ENCODE results near the gene TPSG1. TPM values are rescaled to one million over a fixed set of nuclear protein-coding genes. Genes with fewer than 3 reads are reported as not detected.
"Not testable (repeated sequence)": the region's sequence is repeated elsewhere in the genome, so short reads cannot be mapped to it uniquely, and the experiment has no call there.

TPSG1 gene
- total RNA-seq, 1 experiment from 2014 or later, result not detected

DNA sequence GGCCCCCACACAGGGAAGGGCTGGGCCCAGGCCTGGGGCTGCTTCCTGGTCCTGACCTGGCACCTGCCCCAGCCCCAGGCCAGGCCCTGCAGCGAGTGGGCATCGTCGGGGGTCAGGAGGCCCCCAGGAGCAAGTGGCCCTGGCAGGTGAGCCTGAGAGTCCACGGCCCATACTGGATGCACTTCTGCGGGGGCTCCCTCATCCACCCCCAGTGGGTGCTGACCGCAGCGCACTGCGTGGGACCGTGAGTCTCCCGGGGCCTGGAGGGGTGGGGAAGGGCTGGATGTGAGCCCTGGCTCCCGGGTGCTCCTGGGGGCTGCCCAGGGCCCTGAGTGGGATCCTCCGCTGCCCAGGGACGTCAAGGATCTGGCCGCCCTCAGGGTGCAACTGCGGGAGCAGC, 16.0 kb upstream of the TPSG1 start:
- ATAC-seq; H3K4me1 ChIP-seq (ENCODE audit: control insufficient read depth in 1 of 2, insufficient read depth in 2 of 2, low read length in 2 of 2); H3K9me2 ChIP-seq (ENCODE audit: insufficient read depth); CTCF ChIA-PET; H4K20me1 ChIP-seq (ENCODE audit: insufficient read depth); RAD21 ChIA-PET (ENCODE audit: low non-redundant PET in 1 of 2, low total read pairs in 2 of 2, uncharacterized antibody in 2 of 2, unreplicated experiment in 2 of 2); H3K9ac ChIP-seq (ENCODE audit: low read length); H3K4me2 ChIP-seq (ENCODE audit: low read length); BruUV-seq (replicated peaks); H2AFZ ChIP-seq (ENCODE audit: low read depth, low read length, poor library complexity, severe bottlenecking); H3K36me3 ChIP-seq (ENCODE audit: control insufficient read depth in 1 of 2, insufficient read depth in 2 of 2, low read length in 2 of 2); DNase-seq (ENCODE audit: low read depth, low spot score); POLR2A ChIA-PET; H3K27ac ChIP-seq (ENCODE audit: low read depth, low read length); intact Hi-C loops (cut with micrococcal nuclease); H3K9me3 ChIP-seq (ENCODE audit: control insufficient read depth in 1 of 2, insufficient read depth in 1 of 2, low read depth in 1 of 2, low read length in 2 of 2); H3K4me3 ChIP-seq (replicated peaks in 1 of 2; ENCODE audit: low read depth in 1 of 2, low read length in 2 of 2); H3K79me2 ChIP-seq (ENCODE audit: insufficient read depth, low read length); H3K27me3 ChIP-seq (ENCODE audit: insufficient read depth, low read length): not testable (repeated sequence)

DNA sequence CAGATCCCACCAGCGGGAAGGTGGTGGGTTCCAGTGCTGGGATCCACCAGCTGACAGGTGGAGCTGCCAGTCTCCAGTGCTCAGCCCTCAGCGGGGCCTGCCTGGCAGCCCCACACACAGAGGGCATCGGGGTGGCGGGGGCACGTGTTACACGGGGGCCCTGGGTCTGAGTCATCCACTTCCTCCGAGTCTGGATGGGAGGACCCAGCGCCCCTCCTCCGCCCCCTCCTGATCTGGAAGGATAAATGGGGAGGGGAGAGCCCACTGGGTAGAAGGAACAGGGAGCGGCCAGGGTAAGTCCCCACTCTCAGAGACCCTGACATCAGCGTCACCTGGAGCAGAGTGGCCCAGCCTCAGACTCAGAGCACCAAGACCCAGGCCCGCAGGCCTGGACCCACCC, 15.4 kb upstream of the TPSG1 start, which contains the start of gene TPSAB1:
Gene TPSAB1, plus strand, starts transcription at position 270 of the 400 bp plus-strand sequence. CDS start 234 bp downstream, outside the sequence.
- POLR2A ChIA-PET; H3K9me2 ChIP-seq (ENCODE audit: insufficient read depth); RAD21 ChIA-PET (ENCODE audit: low non-redundant PET in 1 of 2, low total read pairs in 2 of 2, uncharacterized antibody in 2 of 2, unreplicated experiment in 2 of 2); H3K36me3 ChIP-seq (ENCODE audit: control insufficient read depth in 1 of 2, insufficient read depth in 2 of 2, low read length in 2 of 2); intact Hi-C loops (cut with micrococcal nuclease); H3K4me3 ChIP-seq (replicated peaks in 1 of 2; ENCODE audit: low read depth in 1 of 2, low read length in 2 of 2); H3K27me3 ChIP-seq (ENCODE audit: insufficient read depth, low read length); H3K9me3 ChIP-seq (ENCODE audit: control insufficient read depth in 1 of 2, insufficient read depth in 1 of 2, low read depth in 1 of 2, low read length in 2 of 2); ATAC-seq; DNase-seq (ENCODE audit: low read depth, low spot score); H3K79me2 ChIP-seq (ENCODE audit: insufficient read depth, low read length); H4K20me1 ChIP-seq (ENCODE audit: insufficient read depth); H3K4me2 ChIP-seq (ENCODE audit: low read length); H3K9ac ChIP-seq (ENCODE audit: low read length); H2AFZ ChIP-seq (ENCODE audit: low read depth, low read length, poor library complexity, severe bottlenecking); CTCF ChIA-PET; H3K4me1 ChIP-seq (ENCODE audit: control insufficient read depth in 1 of 2, insufficient read depth in 2 of 2, low read length in 2 of 2); BruUV-seq (replicated peaks); H3K27ac ChIP-seq (ENCODE audit: low read depth, low read length): not testable (repeated sequence)

GRCh38 chr16:1239575-1239974, 14.5 kb upstream of the TPSG1 start:
- H3K79me2 ChIP-seq (ENCODE audit: insufficient read depth, low read length); H3K9me3 ChIP-seq (ENCODE audit: control insufficient read depth in 1 of 2, insufficient read depth in 1 of 2, low read depth in 1 of 2, low read length in 2 of 2); BruUV-seq (replicated peaks); H3K27me3 ChIP-seq (ENCODE audit: insufficient read depth, low read length); H2AFZ ChIP-seq (ENCODE audit: low read depth, low read length, poor library complexity, severe bottlenecking); H3K9me2 ChIP-seq (ENCODE audit: insufficient read depth); H3K27ac ChIP-seq (ENCODE audit: low read depth, low read length); H4K20me1 ChIP-seq (ENCODE audit: insufficient read depth); H3K36me3 ChIP-seq (ENCODE audit: control insufficient read depth in 1 of 2, insufficient read depth in 2 of 2, low read length in 2 of 2); POLR2A ChIA-PET; DNase-seq (ENCODE audit: low read depth, low spot score); RAD21 ChIA-PET (ENCODE audit: low non-redundant PET in 1 of 2, low total read pairs in 2 of 2, uncharacterized antibody in 2 of 2, unreplicated experiment in 2 of 2); H3K4me2 ChIP-seq (ENCODE audit: low read length); H3K4me3 ChIP-seq (replicated peaks in 1 of 2; ENCODE audit: low read depth in 1 of 2, low read length in 2 of 2); intact Hi-C loops (cut with micrococcal nuclease); ATAC-seq; CTCF ChIA-PET; H3K9ac ChIP-seq (ENCODE audit: low read length); H3K4me1 ChIP-seq (ENCODE audit: control insufficient read depth in 1 of 2, insufficient read depth in 2 of 2, low read length in 2 of 2): not testable (repeated sequence)

- H3K9me3 ChIP-seq (ENCODE audit: control insufficient read depth in 1 of 2, insufficient read depth in 1 of 2, low read depth in 1 of 2, low read length in 2 of 2); H4K20me1 ChIP-seq (ENCODE audit: insufficient read depth); RAD21 ChIA-PET (ENCODE audit: low non-redundant PET in 1 of 2, low total read pairs in 2 of 2, uncharacterized antibody in 2 of 2, unreplicated experiment in 2 of 2); BruUV-seq (replicated peaks); POLR2A ChIA-PET; H3K79me2 ChIP-seq (ENCODE audit: insufficient read depth, low read length); DNase-seq (ENCODE audit: low read depth, low spot score); H3K9ac ChIP-seq (ENCODE audit: low read length); H3K4me3 ChIP-seq (replicated peaks in 1 of 2; ENCODE audit: low read depth in 1 of 2, low read length in 2 of 2); H3K4me1 ChIP-seq (ENCODE audit: control insufficient read depth in 1 of 2, insufficient read depth in 2 of 2, low read length in 2 of 2); H3K36me3 ChIP-seq (ENCODE audit: control insufficient read depth in 1 of 2, insufficient read depth in 2 of 2, low read length in 2 of 2); H3K4me2 ChIP-seq (ENCODE audit: low read length); H2AFZ ChIP-seq (ENCODE audit: low read depth, low read length, poor library complexity, severe bottlenecking); H3K9me2 ChIP-seq (ENCODE audit: insufficient read depth); intact Hi-C loops (cut with micrococcal nuclease); H3K27me3 ChIP-seq (ENCODE audit: insufficient read depth, low read length); H3K27ac ChIP-seq (ENCODE audit: low read depth, low read length): not testable (repeated sequence)
- CTCF ChIA-PET, result interaction anchor here (0.9 kb wide), 1 partner anchor 133 kb away, joined by 3 read pairs; no protein-coding TSS in a partner anchor
- ATAC-seq, result peak; percentile 67
These were observed 13.8 kb upstream of the TPSG1 start for GRCh38 chr16:1238909-1239308.
